IPS DF 6.9 (cell line): Measurements from ENCODE around the gene GDPD2.

Experiments used
- DNase-seq: peaks from one replicate; pipeline ENCODE4 v3.0.0-alpha.2; 2013; ENCODE audit warnings: low read depth, low spot score
- H3K27ac ChIP-seq: one replicate; pipeline ENCODE4 v1.5.1; 2013; ENCODE audit warnings: low read length, control low read depth
- H3K27me3 ChIP-seq: 2 replicates; pipeline ENCODE4 v1.6.1; 2013; ENCODE audit warnings: mild to moderate bottlenecking, low read length; ENCODE audit not compliant: control insufficient read depth, insufficient read depth
- H3K36me3 ChIP-seq: 2 replicates; pipeline ENCODE4 v1.6.1; 2013; ENCODE audit warnings: low read length; ENCODE audit not compliant: control insufficient read depth, insufficient read depth
- H3K4me1 ChIP-seq: 2 replicates; pipeline ENCODE4 v1.6.1; 2013; ENCODE audit warnings: low read length; ENCODE audit not compliant: control insufficient read depth, insufficient read depth
- H3K4me3 ChIP-seq: 2 replicates; pipeline ENCODE4 v1.5.1; 2013; ENCODE audit warnings: mild to moderate bottlenecking, low read length
- H3K9me3 ChIP-seq: 2 replicates; pipeline ENCODE4 v1.6.1; 2013; ENCODE audit warnings: low read length, inconsistent platforms; ENCODE audit not compliant: control insufficient read depth, insufficient read depth
- WGBS: extraction: QIAGEN DNeasy Blood & Tissue Kit; methylation state at CpG from one replicate; pipeline ENCODE4 v1.1.7; 2013; ENCODE audit warnings: mixed read lengths, missing lambda C conversion rate; ENCODE audit not compliant: insufficient read length, insufficient coverage; 5-methylcytosine and 5-hydroxymethylcytosine counted together

GDPD2 gene

DNA sequence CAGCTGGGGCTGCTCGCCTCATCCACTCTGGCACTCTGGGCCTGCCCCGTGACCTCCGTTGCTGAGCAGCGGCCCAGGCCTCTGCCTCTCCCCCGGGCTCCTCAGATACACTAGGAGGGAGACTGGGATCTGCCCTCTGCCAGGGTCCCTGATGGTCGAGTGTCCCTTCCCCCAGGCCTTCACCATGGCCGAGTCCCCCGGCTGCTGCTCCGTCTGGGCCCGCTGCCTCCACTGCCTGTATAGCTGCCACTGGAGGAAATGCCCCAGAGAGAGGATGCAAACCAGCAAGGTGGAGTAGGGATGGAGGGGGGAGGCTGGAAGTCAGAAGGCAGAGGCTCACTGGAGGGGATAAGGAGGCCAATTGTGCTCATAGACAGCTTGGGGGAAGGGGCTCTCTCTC lies 1.7 kb downstream of the GDPD2 start:
- H3K27me3 ChIP-seq, result no peaks in the 10 kb centered on the region
- peaks cover 4% of the 10 kb centered on the region; the same call in 1 of the 2 replicates for H3K4me1 ChIP-seq

DNA sequence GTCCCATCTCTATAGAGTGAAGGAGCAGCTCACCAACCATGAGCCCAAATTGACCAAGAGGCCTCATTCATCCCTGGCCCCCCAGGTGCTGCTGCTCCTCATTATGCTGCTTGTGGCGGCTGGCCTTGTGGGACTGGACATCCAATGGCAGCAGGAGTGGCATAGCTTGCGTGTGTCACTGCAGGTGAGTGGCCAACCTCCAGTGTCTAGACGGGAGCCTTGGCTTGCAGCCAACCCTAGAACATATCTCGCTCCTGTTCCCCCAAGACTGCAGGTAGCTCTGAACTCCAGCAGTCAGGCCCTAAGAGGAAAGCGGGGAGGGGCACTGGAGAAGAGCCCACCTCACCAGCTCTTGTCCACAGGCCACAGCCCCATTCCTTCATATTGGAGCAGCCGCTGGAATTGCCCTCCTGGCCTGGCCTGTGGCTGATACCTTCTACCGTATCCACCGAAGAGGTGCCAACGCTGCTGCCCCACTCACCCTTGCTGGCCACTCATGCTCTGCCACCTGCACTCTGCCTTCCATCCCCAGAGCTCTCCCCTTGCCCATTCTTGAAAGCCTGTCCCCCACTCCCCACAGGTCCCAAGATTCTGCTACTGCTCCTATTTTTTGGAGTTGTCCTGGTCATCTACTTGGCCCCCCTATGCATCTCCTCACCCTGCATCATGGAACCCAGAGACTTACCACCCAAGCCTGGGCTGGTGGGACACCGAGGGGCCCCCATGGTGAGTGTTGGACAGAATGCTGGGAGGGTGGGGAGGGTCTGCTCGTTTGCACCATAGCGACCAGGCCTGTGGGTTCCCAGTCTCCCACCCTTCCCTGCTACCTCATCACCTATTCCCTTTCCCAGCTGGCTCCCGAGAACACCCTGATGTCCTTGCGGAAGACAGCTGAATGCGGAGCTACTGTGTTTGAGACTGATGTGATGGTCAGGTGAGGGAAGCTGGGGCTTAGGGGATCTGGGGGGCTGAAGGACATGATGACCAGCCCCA lies 3.5 kb downstream of the GDPD2 start:
- Histone ChIP-seq H3K9me3 (no peaks in the 10 kb centered on the region), H3K4me3 (no peak overlapping the region), H3K27me3 (no peaks in the 10 kb centered on the region), H3K27ac (no peak overlapping the region), H3K4me1 (peaks cover 2% of the 10 kb centered on the region; the same call in 1 of the 2 replicates), H3K36me3 (peaks cover 11% of the 10 kb centered on the region; the same call in 1 of the 2 replicates)
- no CpG with 5 or more reads among the region's 15 CpGs for WGBS
- DNase-seq, result no peak

More for the DNA sequence above, 1.7 kb downstream of the GDPD2 start:
- WGBS, result no CpG with 5 or more reads among the region's 10 CpGs
- Histone ChIP-seq H3K27ac (no peak overlapping the region), H3K9me3 (no peaks in the 10 kb centered on the region), H3K4me3 (no peak overlapping the region), H3K36me3 (peaks cover 8% of the 10 kb centered on the region; the same call in 1 of the 2 replicates)
- no peak for DNase-seq

- WGBS, result no CpG with 5 or more reads among the region's 2 CpGs
- H3K4me3 ChIP-seq, result no peak overlapping the region
- no peaks in the 10 kb centered on the region for H3K4me1 ChIP-seq
- no peaks in the 10 kb centered on the region for H3K9me3 ChIP-seq
- peaks cover 11% of the 10 kb centered on the region; the same call in 1 of the 2 replicates for H3K36me3 ChIP-seq
- no peak for DNase-seq
- no peaks in the 10 kb centered on the region for H3K27me3 ChIP-seq
- no peak overlapping the region for H3K27ac ChIP-seq
Measured at GRCh38 chrX:70427365-70427764, 4.3 kb downstream of the GDPD2 start.

DNA sequence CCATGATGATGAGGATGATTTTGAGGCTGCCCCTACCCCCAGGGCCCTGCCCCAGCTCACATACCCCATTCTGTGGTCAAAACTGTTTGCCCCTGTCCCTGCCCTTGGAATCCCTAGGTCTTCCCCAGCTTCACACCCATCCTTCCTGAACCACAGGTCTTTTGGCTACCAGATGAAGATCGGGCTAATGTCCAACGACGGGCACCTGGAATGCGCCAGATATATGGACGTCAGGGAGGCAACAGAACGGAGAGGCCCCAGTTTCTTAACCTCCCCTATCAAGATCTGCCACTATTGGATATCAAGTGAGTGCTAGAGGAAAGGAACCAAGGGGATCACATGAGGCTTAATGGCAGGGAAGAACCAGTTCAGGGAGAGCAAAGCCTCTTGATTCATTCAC lies 6.6 kb downstream of the GDPD2 start:
- no peaks in the 10 kb centered on the region for H3K4me1 ChIP-seq
- WGBS, result no CpG with 5 or more reads among the region's 6 CpGs

GRCh38 chrX:70432936-70433847 lies 10.1 kb downstream of the GDPD2 start:
- Histone ChIP-seq H3K4me3 (no peak overlapping the region; the same call in 1 of the 2 replicates), H3K27me3 (no peaks in the 10 kb centered on the region), H3K9me3 (no peaks in the 10 kb centered on the region), H3K27ac (no peak overlapping the region), H3K4me1 (peaks cover 2% of the 10 kb centered on the region; the same call in 1 of the 2 replicates), H3K36me3 (peaks cover 3% of the 10 kb centered on the region; the same call in 1 of the 2 replicates)
- no CpG with 5 or more reads among the region's 15 CpGs for WGBS
- no peak for DNase-seq

More for the DNA sequence above, 6.6 kb downstream of the GDPD2 start:
- H3K9me3 ChIP-seq, result no peaks in the 10 kb centered on the region
- H3K36me3 ChIP-seq, result peaks cover 11% of the 10 kb centered on the region; the same call in 1 of the 2 replicates
- no peaks in the 10 kb centered on the region for H3K27me3 ChIP-seq
- no peak overlapping the region for H3K4me3 ChIP-seq
- no peak overlapping the region for H3K27ac ChIP-seq
- DNase-seq, result no peak

GRCh38 chrX:70433848-70434351 lies 10.8 kb downstream of the GDPD2 start:
- Histone ChIP-seq H3K4me3 (peak overlapping the region; percentile 72; the same call in 1 of the 2 replicates), H3K36me3 (peaks cover 3% of the 10 kb centered on the region; the same call in 1 of the 2 replicates), H3K4me1 (peaks cover 2% of the 10 kb centered on the region; the same call in 1 of the 2 replicates), H3K9me3 (no peaks in the 10 kb centered on the region), H3K27me3 (no peaks in the 10 kb centered on the region), H3K27ac (no peak overlapping the region)
- WGBS, result no CpG with 5 or more reads among the region's 37 CpGs
- DNase-seq, result no peak

GRCh38 chrX:70434352-70434866 lies 11.3 kb downstream of the GDPD2 start:
- no CpG with 5 or more reads among the region's 45 CpGs for WGBS
- no peak overlapping the region for H3K27ac ChIP-seq
- H3K4me3 ChIP-seq, result peak overlapping the region; percentile 84; the same call in 1 of the 2 replicates
- H3K27me3 ChIP-seq, result no peaks in the 10 kb centered on the region
- H3K9me3 ChIP-seq, result no peaks in the 10 kb centered on the region
- peaks cover 2% of the 10 kb centered on the region; the same call in 1 of the 2 replicates for H3K4me1 ChIP-seq
- no peak for DNase-seq
- peaks cover 3% of the 10 kb centered on the region; the same call in 1 of the 2 replicates for H3K36me3 ChIP-seq

GRCh38 chrX:70434914-70435586 lies 11.9 kb downstream of the GDPD2 start:
- DNase-seq, result no peak
- no CpG with 5 or more reads among the region's 17 CpGs for WGBS
- no peaks in the 10 kb centered on the region for H3K9me3 ChIP-seq
- peaks cover 3% of the 10 kb centered on the region; the same call in 1 of the 2 replicates for H3K36me3 ChIP-seq
- H3K27ac ChIP-seq, result no peak overlapping the region
- peak overlapping the region; percentile 84; the same call in 1 of the 2 replicates for H3K4me3 ChIP-seq
- H3K4me1 ChIP-seq, result peaks cover 2% of the 10 kb centered on the region; the same call in 1 of the 2 replicates
- H3K27me3 ChIP-seq, result no peaks in the 10 kb centered on the region

GRCh38 chrX:70436343-70436742 lies 13.2 kb downstream of the GDPD2 start:
- Histone ChIP-seq H3K9me3 (no peaks in the 10 kb centered on the region), H3K27me3 (no peaks in the 10 kb centered on the region), H3K4me3 (no peak overlapping the region), H3K27ac (no peak overlapping the region), H3K4me1 (peaks cover 2% of the 10 kb centered on the region; the same call in 1 of the 2 replicates), H3K36me3 (no peaks in the 10 kb centered on the region)
- no peak for DNase-seq
- WGBS, result no CpG with 5 or more reads among the region's 16 CpGs
